A673 (cell line): ENCODE results near the gene MBLAC2. TPM values are rescaled to one million over a fixed set of nuclear protein-coding genes. Genes with fewer than 3 reads are reported as not detected.

Experiments
- BruUV-seq: library from RNA; stranded (reverse); fragments of 400-500 nt; replicated peaks from 2 replicates; lab custom pipeline; 2021; lab: Mats Ljungman, UMichigan
- CTCF ChIA-PET: fragments of 300-600 bp; sonication (Branson Sonifier 250); formaldehyde crosslinking; loops from one replicate; lab custom pipeline; 2022; ENCODE audit warnings: antibody characterized with exemption; lab: Charles Lee
- POLR2A ChIA-PET: fragments of 300-600 bp; sonication (Branson Sonifier 250); formaldehyde crosslinking; loops from one replicate; lab custom pipeline; 2022; ENCODE audit warnings: antibody characterized with exemption; ENCODE audit not compliant: low non-redundant PET; lab: Charles Lee
- DNase-seq: peaks from one replicate; pipeline ENCODE4 v3.0.0-alpha.2; 2015; ENCODE audit warnings: low spot score
- H3K27ac ChIP-seq: fragments of 200-600 bp; sonication (generic); 2 replicates; pipeline ENCODE4 v1.5.1; 2016; ENCODE audit warnings: mixed run types, low read depth, mild to moderate bottlenecking, mixed read lengths, antibody characterized with exemption, low read length; ENCODE audit not compliant: poor library complexity, severe bottlenecking
- H3K27me3 ChIP-seq: fragments of 200-600 bp; sonication (generic); replicated peaks from 2 replicates; pipeline ENCODE4 v1.6.1; 2017; ENCODE audit warnings: mixed run types, low read depth, mild to moderate bottlenecking, mixed read lengths, antibody characterized with exemption, low read length; ENCODE audit not compliant: insufficient read depth, poor library complexity
- H3K36me3 ChIP-seq: fragments of 200-600 bp; sonication (generic); 2 replicates; pipeline ENCODE4 v1.6.1; 2016; ENCODE audit warnings: mixed run types, mild to moderate bottlenecking, mixed read lengths, antibody characterized with exemption, low read length; ENCODE audit not compliant: insufficient read depth, poor library complexity, severe bottlenecking
- H3K4me1 ChIP-seq: fragments of 200-600 bp; sonication (generic); 2 replicates; pipeline ENCODE4 v1.6.1; 2017; ENCODE audit warnings: mixed run types, mild to moderate bottlenecking, mixed read lengths, antibody characterized with exemption, low read length; ENCODE audit not compliant: insufficient read depth, poor library complexity, severe bottlenecking
- H3K4me3 ChIP-seq: fragments of 200-600 bp; sonication (generic); 2 replicates; pipeline ENCODE4 v1.5.1; 2016; ENCODE audit warnings: low read depth, mixed run types, mild to moderate bottlenecking, mixed read lengths, low read length; ENCODE audit not compliant: poor library complexity, severe bottlenecking
- H3K9me3 ChIP-seq: fragments of 200-600 bp; sonication (generic); 2 replicates; pipeline ENCODE4 v1.6.1; 2016; ENCODE audit warnings: mixed run types, low read depth, mild to moderate bottlenecking, mixed read lengths, antibody characterized with exemption, low read length; ENCODE audit not compliant: poor library complexity, severe bottlenecking
- EZH2 ChIP-seq: fragments of 200-600 bp; sonication (generic); IDR thresholded peaks from 2 replicates; pipeline ENCODE4 v1.6.1; 2017; ENCODE audit warnings: borderline replicate concordance, low read depth, mild to moderate bottlenecking, mixed read lengths, antibody characterized with exemption, low read length; ENCODE audit not compliant: poor library complexity, severe bottlenecking
- intact Hi-C: fragments of 100-400 bp; cut with micrococcal nuclease; formaldehyde crosslinking; loops from one replicate; pipeline ENCODE4 v1.10.0; 2022; ENCODE audit not compliant: unreplicated experiment
- total RNA-seq: library from RNA; stranded (reverse); gene quantifications from 2 replicates; pipeline ENCODE4 v1.2.3, GENCODE V29; 2021
- TF ChIP-seq, protein P1 (sequence below): fragments of 300-800, 200-600 bp; sonication (generic); conservative IDR thresholded peaks from 2 replicates; pipeline ENCODE4 v1.5.1; 2017; ENCODE audit warnings: low read depth, mild to moderate bottlenecking, antibody characterized with exemption, low read length, moderate library complexity, mixed read lengths

MBLAC2 gene
- total RNA-seq, 1 experiment from 2014 or later: 6.5 TPM

DNA sequence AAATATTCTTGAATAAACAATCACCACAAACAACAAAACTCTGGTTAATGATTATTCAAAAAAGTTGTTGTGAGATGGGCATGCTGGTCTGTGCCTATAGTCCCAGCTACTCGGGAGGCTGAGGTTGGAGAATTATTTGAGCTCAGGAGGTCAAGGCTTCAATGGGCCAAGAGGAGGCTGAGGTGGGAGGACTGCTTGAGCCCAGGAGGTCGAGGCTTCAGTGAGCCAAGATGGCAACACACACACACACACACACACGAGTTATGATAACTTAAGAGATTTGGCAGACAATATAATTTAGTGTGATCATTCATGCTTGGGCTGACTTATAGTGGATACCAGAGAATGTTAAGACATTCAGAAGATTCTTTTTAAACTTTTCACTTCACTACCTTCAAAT lies 39.9 kb upstream of the MBLAC2 start:
- no peak for DNase-seq
- H3K36me3 ChIP-seq: no peaks in the 10 kb centered on the region
- H3K4me1 ChIP-seq: peaks cover 17% of the 10 kb centered on the region
- intact Hi-C loops: no loop called here
- CTCF ChIA-PET: no interaction called here
- POLR2A ChIA-PET: no interaction called here
- TF ChIP-seq EZH2: no peak
- TF ChIP-seq, protein P1, sequence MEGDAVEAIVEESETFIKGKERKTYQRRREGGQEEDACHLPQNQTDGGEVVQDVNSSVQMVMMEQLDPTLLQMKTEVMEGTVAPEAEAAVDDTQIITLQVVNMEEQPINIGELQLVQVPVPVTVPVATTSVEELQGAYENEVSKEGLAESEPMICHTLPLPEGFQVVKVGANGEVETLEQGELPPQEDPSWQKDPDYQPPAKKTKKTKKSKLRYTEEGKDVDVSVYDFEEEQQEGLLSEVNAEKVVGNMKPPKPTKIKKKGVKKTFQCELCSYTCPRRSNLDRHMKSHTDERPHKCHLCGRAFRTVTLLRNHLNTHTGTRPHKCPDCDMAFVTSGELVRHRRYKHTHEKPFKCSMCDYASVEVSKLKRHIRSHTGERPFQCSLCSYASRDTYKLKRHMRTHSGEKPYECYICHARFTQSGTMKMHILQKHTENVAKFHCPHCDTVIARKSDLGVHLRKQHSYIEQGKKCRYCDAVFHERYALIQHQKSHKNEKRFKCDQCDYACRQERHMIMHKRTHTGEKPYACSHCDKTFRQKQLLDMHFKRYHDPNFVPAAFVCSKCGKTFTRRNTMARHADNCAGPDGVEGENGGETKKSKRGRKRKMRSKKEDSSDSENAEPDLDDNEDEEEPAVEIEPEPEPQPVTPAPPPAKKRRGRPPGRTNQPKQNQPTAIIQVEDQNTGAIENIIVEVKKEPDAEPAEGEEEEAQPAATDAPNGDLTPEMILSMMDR: no peak
- H3K4me3 ChIP-seq: no peak overlapping the region
- H3K27ac ChIP-seq: no peak overlapping the region
- BruUV-seq: no TSS peak
- no peaks in the 10 kb centered on the region for H3K27me3 ChIP-seq
- H3K9me3 ChIP-seq: no peaks in the 10 kb centered on the region

DNA sequence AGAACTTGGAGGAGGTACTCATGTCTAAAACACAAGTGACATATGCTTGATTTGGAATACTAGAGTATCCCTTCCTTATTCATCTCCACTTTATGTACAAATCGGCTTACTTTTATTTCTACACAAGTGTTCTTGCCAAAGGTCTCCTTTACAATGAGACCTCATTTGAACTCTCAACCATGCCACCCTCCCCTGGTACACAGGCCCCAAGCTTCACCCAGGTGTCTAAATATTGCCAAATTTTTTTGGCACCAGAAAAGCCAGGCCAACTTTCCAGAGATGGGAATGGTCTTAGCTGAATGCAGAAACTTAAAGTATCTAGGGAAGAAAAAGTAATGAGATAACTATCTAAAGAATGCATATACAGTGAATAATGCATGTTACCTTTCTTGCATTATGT lies 35.9 kb upstream of the MBLAC2 start:
- intact Hi-C loops: no loop called here
- CTCF ChIA-PET: no interaction called here
- H3K4me1 ChIP-seq: no peaks in the 10 kb centered on the region
- no peak for DNase-seq
- H3K27ac ChIP-seq: no peak overlapping the region
- BruUV-seq: no TSS peak
- TF ChIP-seq, protein P1: no peak
- no peak for TF ChIP-seq EZH2
- H3K36me3 ChIP-seq: no peaks in the 10 kb centered on the region
- H3K9me3 ChIP-seq: no peaks in the 10 kb centered on the region
- POLR2A ChIA-PET: no interaction called here
- H3K27me3 ChIP-seq: no peaks in the 10 kb centered on the region
- H3K4me3 ChIP-seq: no peak overlapping the region

DNA sequence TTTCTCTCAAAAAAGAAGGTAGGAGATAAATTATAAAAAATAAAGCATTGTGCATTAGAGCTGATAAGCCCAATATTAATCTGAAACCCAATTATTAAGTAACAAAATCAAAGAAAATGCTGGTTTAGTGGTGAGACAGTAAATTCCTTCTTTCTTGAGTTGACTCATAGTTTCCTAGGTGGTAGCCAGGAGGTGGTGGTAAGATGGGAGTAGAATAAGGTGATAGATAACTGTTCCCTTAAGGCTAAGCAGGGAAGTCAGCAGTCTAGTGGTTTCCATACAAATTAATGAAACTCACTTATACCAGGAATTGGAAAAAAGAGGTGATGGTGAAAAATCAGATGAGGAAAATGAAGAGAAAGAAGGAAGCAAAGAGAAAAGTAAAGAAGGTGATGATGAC lies 31.6 kb upstream of the MBLAC2 start:
- intact Hi-C loops: no loop called here
- H3K4me1 ChIP-seq: no peaks in the 10 kb centered on the region
- BruUV-seq: no TSS peak
- no peaks in the 10 kb centered on the region for H3K36me3 ChIP-seq
- POLR2A ChIA-PET: no interaction called here
- CTCF ChIA-PET: no interaction called here
- no peak for DNase-seq
- H3K9me3 ChIP-seq: no peaks in the 10 kb centered on the region
- no peak for TF ChIP-seq EZH2
- TF ChIP-seq, protein P1: no peak
- H3K4me3 ChIP-seq: no peak overlapping the region
- no peaks in the 10 kb centered on the region for H3K27me3 ChIP-seq
- no peak overlapping the region for H3K27ac ChIP-seq
